ENCODE results near the gene SEMA4D. TPM values are rescaled to one million over a fixed set of nuclear protein-coding genes. Genes with fewer than 3 reads are reported as not detected.

Gene SEMA4D
- total and polyA plus RNA-seq, 9 of the 15 experiments (the other 6 are each of a cell fraction or from before 2014, with no cell fraction given): 0.38 to 5.1 (median 1.8) TPM

DNA sequence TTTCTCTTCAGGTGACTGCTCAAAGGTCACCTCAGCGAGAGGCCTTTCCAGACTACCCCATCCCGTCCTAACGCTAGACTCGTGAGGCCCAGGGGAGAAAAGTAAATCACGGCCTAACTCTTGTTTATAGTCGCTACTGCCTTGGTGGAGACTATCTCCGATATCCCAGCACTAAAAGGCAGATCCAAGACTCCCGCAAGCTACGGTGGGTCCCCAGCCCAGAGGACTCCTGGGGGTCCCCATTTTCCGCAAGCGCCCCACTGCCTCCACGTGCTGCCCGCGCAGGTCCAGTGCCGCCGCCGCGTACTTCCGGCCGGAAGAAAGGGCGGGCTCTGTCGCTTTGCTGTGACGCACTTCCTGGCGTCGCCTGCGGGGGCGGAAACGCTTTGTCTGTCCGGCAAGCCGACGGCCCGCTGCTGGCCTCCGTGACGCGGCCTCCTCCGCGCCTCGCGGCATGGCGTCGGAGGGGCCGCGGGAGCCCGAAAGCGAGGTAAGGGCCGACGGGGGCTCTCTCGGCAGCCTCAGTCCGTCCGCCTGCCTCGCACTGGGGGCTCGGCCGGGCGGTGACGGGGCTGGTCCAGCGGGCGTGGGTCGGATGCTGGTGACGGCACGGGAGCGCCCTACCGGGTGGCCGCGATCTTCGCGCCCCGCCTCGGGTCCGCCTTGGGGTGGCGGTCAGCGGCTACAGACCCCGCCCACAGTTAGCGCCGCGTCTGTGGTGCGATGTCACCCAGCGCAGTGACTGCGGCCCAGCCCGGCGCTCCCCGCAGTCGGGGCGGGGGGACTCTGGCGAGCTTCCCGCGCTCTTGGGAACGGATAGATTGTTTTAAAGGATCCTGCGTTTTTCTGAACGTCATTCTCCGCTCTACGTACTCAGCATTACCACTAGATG, 179.5 kb downstream of the SEMA4D start, which contains the start of gene SECISBP2 (continued):
- TF ChIP-seq, protein P1, sequence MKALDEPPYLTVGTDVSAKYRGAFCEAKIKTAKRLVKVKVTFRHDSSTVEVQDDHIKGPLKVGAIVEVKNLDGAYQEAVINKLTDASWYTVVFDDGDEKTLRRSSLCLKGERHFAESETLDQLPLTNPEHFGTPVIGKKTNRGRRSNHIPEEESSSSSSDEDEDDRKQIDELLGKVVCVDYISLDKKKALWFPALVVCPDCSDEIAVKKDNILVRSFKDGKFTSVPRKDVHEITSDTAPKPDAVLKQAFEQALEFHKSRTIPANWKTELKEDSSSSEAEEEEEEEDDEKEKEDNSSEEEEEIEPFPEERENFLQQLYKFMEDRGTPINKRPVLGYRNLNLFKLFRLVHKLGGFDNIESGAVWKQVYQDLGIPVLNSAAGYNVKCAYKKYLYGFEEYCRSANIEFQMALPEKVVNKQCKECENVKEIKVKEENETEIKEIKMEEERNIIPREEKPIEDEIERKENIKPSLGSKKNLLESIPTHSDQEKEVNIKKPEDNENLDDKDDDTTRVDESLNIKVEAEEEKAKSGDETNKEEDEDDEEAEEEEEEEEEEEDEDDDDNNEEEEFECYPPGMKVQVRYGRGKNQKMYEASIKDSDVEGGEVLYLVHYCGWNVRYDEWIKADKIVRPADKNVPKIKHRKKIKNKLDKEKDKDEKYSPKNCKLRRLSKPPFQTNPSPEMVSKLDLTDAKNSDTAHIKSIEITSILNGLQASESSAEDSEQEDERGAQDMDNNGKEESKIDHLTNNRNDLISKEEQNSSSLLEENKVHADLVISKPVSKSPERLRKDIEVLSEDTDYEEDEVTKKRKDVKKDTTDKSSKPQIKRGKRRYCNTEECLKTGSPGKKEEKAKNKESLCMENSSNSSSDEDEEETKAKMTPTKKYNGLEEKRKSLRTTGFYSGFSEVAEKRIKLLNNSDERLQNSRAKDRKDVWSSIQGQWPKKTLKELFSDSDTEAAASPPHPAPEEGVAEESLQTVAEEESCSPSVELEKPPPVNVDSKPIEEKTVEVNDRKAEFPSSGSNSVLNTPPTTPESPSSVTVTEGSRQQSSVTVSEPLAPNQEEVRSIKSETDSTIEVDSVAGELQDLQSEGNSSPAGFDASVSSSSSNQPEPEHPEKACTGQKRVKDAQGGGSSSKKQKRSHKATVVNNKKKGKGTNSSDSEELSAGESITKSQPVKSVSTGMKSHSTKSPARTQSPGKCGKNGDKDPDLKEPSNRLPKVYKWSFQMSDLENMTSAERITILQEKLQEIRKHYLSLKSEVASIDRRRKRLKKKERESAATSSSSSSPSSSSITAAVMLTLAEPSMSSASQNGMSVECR (CRISPR knock-in tag; IDR thresholded peaks at IDR 0.05): peak; percentile 95
- TF ChIP-seq EP300 (IDR thresholded peaks at IDR 0.05; ENCODE audit: low read length) (no peak), HDAC1 (IDR thresholded peaks at IDR 0.05) (peak in 1 of 2 experiments; percentile 98; a peak in 3 of 4 replicates), NUFIP1 (IDR thresholded peaks at IDR 0.05; ENCODE audit: partially characterized antibody) (no peak), FOXM1 (IDR thresholded peaks at IDR 0.05; ENCODE audit: low read depth) (peak; percentile 43; the same call in 1 of the 2 replicates), FOXM1 (CRISPR knock-in tag; IDR thresholded peaks at IDR 0.05; ENCODE audit: low read depth) (0 out of 2 replicates have a peak, but pooled peaks have one; percentile 88), CREM (IDR thresholded peaks at IDR 0.05; ENCODE audit: low read depth) (peak; percentile 98), HMG20B (CRISPR knock-in tag; IDR thresholded peaks at IDR 0.05) (no peak), SMARCE1 (IDR thresholded peaks at IDR 0.05) (no peak), NCOA2 (IDR thresholded peaks at IDR 0.05; ENCODE audit: partially characterized antibody in 2 of 2) (no peak), NR2C1 (IDR thresholded peaks at IDR 0.05) (0 out of 2 replicates have a peak, but pooled peaks have one; percentile 22), NR2C1 (tag; IDR thresholded peaks at IDR 0.05) (peak; percentile 34; the same call in 1 of the 2 replicates), JUND (IDR thresholded peaks at IDR 0.05; ENCODE audit: borderline replicate concordance, low read depth, low read length) (peak; percentile 56; the same call in 1 of the 2 replicates), JUND (tag; IDR thresholded peaks at IDR 0.05; ENCODE audit: borderline replicate concordance, low read depth, low read length) (0 out of 3 replicates have a peak, but pooled peaks have one; percentile 45), CHD4 (IDR thresholded peaks at IDR 0.05; ENCODE audit: insufficient read depth, insufficient replicate concordance, low read depth, low read length, poor library complexity, severe bottlenecking) (no peak), ILK (tag; IDR thresholded peaks at IDR 0.05; ENCODE audit: borderline replicate concordance, low read depth) (no peak), PPARD (CRISPR knock-in tag; IDR thresholded peaks at IDR 0.05) (no peak)
- TF ChIP-seq, protein P2, sequence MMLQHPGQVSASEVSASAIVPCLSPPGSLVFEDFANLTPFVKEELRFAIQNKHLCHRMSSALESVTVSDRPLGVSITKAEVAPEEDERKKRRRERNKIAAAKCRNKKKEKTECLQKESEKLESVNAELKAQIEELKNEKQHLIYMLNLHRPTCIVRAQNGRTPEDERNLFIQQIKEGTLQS (IDR thresholded peaks at IDR 0.05): no peak; the same call in 1 of the 2 replicates
- TF ChIP-seq, protein P2 (CRISPR knock-in tag; conservative IDR thresholded peaks at IDR 0.05): peak; percentile 85
- TF ChIP-seq, protein P3, sequence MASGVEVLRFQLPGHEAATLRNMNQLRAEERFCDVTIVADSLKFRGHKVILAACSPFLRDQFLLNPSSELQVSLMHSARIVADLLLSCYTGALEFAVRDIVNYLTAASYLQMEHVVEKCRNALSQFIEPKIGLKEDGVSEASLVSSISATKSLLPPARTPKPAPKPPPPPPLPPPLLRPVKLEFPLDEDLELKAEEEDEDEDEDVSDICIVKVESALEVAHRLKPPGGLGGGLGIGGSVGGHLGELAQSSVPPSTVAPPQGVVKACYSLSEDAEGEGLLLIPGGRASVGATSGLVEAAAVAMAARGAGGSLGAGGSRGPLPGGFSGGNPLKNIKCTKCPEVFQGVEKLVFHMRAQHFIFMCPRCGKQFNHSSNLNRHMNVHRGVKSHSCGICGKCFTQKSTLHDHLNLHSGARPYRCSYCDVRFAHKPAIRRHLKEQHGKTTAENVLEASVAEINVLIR (CRISPR knock-in tag; IDR thresholded peaks at IDR 0.05): peak; percentile 95
- TF ChIP-seq, protein P4, sequence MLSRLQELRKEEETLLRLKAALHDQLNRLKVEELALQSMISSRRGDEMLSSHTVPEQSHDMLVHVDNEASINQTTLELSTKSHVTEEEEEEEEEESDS (CRISPR knock-in tag; IDR thresholded peaks at IDR 0.05): no peak

All from K562 (cell line).